Trophoblast cell (in vitro differentiated cells and primary cell): ENCODE measurements around the gene MMP21.
A peak's percentile ranks its signal among the peaks of the same experiment; 100 is the strongest.

Experiments used
- DNase-seq, 2 donors: peaks; one replicate each; pipeline ENCODE4 v3.0.0-alpha.2; 2016
- H2AFZ ChIP-seq: 2 replicates; pipeline ENCODE4 v1.6.1; 2013; ENCODE audit warnings: low read length, moderate library complexity, mild to moderate bottlenecking; ENCODE audit not compliant: insufficient read depth, poor library complexity
- H2AK5ac ChIP-seq: 2 replicates; pipeline ENCODE4 v1.6.1; 2013; ENCODE audit warnings: mild to moderate bottlenecking, low read length
- H2BK120ac ChIP-seq: 2 replicates; pipeline ENCODE4 v1.6.1; 2013; ENCODE audit warnings: low read length, mild to moderate bottlenecking, moderate library complexity; ENCODE audit not compliant: insufficient read depth, poor library complexity
- H2BK12ac ChIP-seq: 2 replicates; pipeline ENCODE4 v1.6.1; 2013; ENCODE audit warnings: mild to moderate bottlenecking, low read length, moderate library complexity
- H2BK5ac ChIP-seq: 2 replicates; pipeline ENCODE4 v1.6.1; 2013; ENCODE audit warnings: low read length, low read depth, moderate library complexity, mild to moderate bottlenecking; ENCODE audit not compliant: poor library complexity
- H3K14ac ChIP-seq: 2 replicates; pipeline ENCODE4 v1.6.1; 2013; ENCODE audit warnings: mild to moderate bottlenecking, low read length
- H3K18ac ChIP-seq: 2 replicates; pipeline ENCODE4 v1.6.1; 2013; ENCODE audit warnings: mild to moderate bottlenecking, low read length
- H3K23ac ChIP-seq: 2 replicates; pipeline ENCODE4 v1.6.1; 2013; ENCODE audit warnings: low read length
- H3K27ac ChIP-seq: 2 replicates; pipeline ENCODE4 v1.5.1; 2013; ENCODE audit warnings: low read depth, mild to moderate bottlenecking, inconsistent platforms, low read length, moderate library complexity
- H3K27me3 ChIP-seq: 2 replicates; pipeline ENCODE4 v1.6.1; 2013; ENCODE audit warnings: inconsistent platforms, mild to moderate bottlenecking, low read length, moderate library complexity; ENCODE audit not compliant: insufficient read depth
- H3K36me3 ChIP-seq, 2 experiments: 1 replicate in 1 of 2; 2 replicates in 1 of 2; pipeline ENCODE4 v1.6.1; 2013; ENCODE audit warnings: low read length in 2 of 2, mild to moderate bottlenecking in 2 of 2, moderate library complexity in 1 of 2; ENCODE audit not compliant: insufficient read depth in 2 of 2, control insufficient read depth in 1 of 2
- H3K4ac ChIP-seq: 2 replicates; pipeline ENCODE4 v1.6.1; 2013; ENCODE audit warnings: low read depth, mild to moderate bottlenecking, low read length, moderate library complexity
- H3K4me1 ChIP-seq, 2 experiments: 1 replicate in 1 of 2; 2 replicates in 1 of 2; pipeline ENCODE4 v1.6.1; 2013; ENCODE audit warnings: low read length in 2 of 2, mild to moderate bottlenecking in 2 of 2, moderate library complexity in 1 of 2; ENCODE audit not compliant: insufficient read depth in 2 of 2, control insufficient read depth in 1 of 2
- H3K4me2 ChIP-seq: 2 replicates; pipeline ENCODE4 v1.6.1; 2013; ENCODE audit warnings: inconsistent platforms, mild to moderate bottlenecking, low read length, moderate library complexity
- H3K4me3 ChIP-seq: 2 replicates; pipeline ENCODE4 v1.5.1; 2013; ENCODE audit warnings: mild to moderate bottlenecking, low read depth, low read length, inconsistent platforms
- H3K79me1 ChIP-seq: one replicate; pipeline ENCODE4 v1.6.1; 2013; ENCODE audit warnings: low read length
- H3K79me2 ChIP-seq: 2 replicates; pipeline ENCODE4 v1.6.1; 2013; ENCODE audit warnings: low read length, mild to moderate bottlenecking; ENCODE audit not compliant: control insufficient read depth, insufficient read depth, poor library complexity
- H3K9ac ChIP-seq: 2 replicates; pipeline ENCODE4 v1.6.1; 2013; ENCODE audit warnings: mild to moderate bottlenecking, low read length
- H3K9me3 ChIP-seq: 2 replicates; pipeline ENCODE4 v1.6.1; 2013; ENCODE audit warnings: low read depth, mild to moderate bottlenecking, control low read depth, inconsistent platforms, low read length; ENCODE audit not compliant: insufficient read depth
- H4K12ac ChIP-seq: 2 replicates; pipeline ENCODE4 v1.6.1; 2013; ENCODE audit warnings: low read depth, mild to moderate bottlenecking, low read length, moderate library complexity
- H4K8ac ChIP-seq: 2 replicates; pipeline ENCODE4 v1.6.1; 2013; ENCODE audit warnings: low read depth, mild to moderate bottlenecking, low read length, moderate library complexity
- H4K91ac ChIP-seq: one replicate; pipeline ENCODE4 v1.6.1; 2013; ENCODE audit warnings: low read depth, mild to moderate bottlenecking, low read length, moderate library complexity
- whole genome bisulfite sequencing: extraction: QIAGEN DNeasy Blood & Tissue Kit; methylation state at CpG from one replicate; pipeline ENCODE4 v1.1.7; 2013; ENCODE audit warnings: missing lambda C conversion rate; ENCODE audit not compliant: insufficient read length, insufficient coverage; ENCODE audit errors: extremely low coverage; 5-methylcytosine and 5-hydroxymethylcytosine counted together

MMP21 gene

DNA sequence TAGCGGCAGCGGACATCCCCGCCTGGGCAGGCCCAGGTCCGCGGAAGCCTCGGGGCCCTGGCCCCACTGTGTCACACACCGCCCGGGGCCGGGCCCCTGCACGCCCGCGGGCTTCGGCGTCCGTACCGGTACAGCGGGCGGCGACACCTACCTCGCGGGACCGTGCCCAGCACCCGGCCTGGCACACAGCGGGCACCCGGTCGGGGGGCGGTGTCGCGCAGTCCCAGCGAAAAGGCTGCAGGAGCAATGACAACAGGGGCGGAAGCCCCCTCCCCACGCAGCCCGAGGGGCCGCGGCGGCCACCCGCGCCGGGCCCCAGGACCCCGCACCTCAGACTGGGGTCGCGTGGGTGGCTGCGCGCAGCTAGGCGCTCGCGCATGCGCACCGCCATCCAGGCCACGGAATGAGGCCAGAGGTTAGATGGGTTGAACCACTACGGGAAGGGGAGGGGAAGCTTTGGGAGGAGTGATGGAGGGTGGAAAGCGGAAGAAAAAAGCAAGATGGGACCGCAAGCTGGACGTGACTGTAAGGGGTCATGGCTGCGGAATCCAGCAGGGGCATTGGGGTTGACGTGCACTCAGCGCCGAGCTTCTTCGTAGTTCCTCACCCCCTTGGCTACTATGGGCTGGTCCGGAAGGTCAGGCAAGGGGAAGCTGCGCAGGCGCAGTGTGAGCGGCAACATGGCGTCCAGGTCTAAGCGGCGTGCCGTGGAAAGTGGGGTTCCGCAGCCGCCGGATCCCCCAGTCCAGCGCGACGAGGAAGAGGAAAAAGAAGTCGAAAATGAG is 47.4 kb upstream of the MMP21 start, which contains the start of the genes BCCIP and UROS:
Gene BCCIP (plus strand): TSS at position 669 of the 785 bp plus-strand sequence. CDS start 12 bp downstream, at position 681.
Gene UROS (minus strand): TSS at position 381 of the 785 bp plus-strand sequence. CDS start 6,759 bp downstream, outside the sequence.
- peak within 1 kb of the TSS; percentile 97 for H2BK5ac ChIP-seq
- peak within 1 kb of the TSS; percentile 92 for H3K4me2 ChIP-seq
- peak within 1 kb of the TSS; percentile 89 for H3K14ac ChIP-seq
- H2AK5ac ChIP-seq, result peak within 1 kb of the TSS; percentile 59
- H3K36me3 ChIP-seq, result peaks cover 4 to 8% of the 10 kb centered on the region in 2 experiments
- H4K12ac ChIP-seq, result peak within 1 kb of the TSS; percentile 82
- H3K79me2 ChIP-seq, result peaks cover 12% of the 10 kb centered on the region
- peak within 1 kb of the TSS; percentile 74 for H3K27ac ChIP-seq
- peak within 1 kb of the TSS; percentile 97 for H3K9ac ChIP-seq
- H3K79me1 ChIP-seq, result peaks cover 11% of the 10 kb centered on the region
- H3K4me1 ChIP-seq, result peaks cover 0 to 4% of the 10 kb centered on the region in 2 experiments
- whole genome bisulfite sequencing, result no CpG with 5 or more reads among the region's 74 CpGs
- H2BK120ac ChIP-seq, result peak within 1 kb of the TSS; percentile 97
- peak within 1 kb of the TSS; percentile 89 for H2AFZ ChIP-seq
- peak within 1 kb of the TSS; percentile 83 for H3K18ac ChIP-seq
- H3K23ac ChIP-seq, result no peak within 1 kb of the TSS
- peak within 1 kb of the TSS; percentile 96 for H3K4me3 ChIP-seq
- H2BK12ac ChIP-seq, result peak within 1 kb of the TSS; percentile 91
- H3K27me3 ChIP-seq, result no peaks in the 10 kb centered on the region
- DNase-seq, result peak; percentile 81 to 96
- H4K8ac ChIP-seq, result peak within 1 kb of the TSS; percentile 80
- H3K4ac ChIP-seq, result peak within 1 kb of the TSS; percentile 99
- peak within 1 kb of the TSS; percentile 95 for H4K91ac ChIP-seq
- no peaks in the 10 kb centered on the region for H3K9me3 ChIP-seq

DNA sequence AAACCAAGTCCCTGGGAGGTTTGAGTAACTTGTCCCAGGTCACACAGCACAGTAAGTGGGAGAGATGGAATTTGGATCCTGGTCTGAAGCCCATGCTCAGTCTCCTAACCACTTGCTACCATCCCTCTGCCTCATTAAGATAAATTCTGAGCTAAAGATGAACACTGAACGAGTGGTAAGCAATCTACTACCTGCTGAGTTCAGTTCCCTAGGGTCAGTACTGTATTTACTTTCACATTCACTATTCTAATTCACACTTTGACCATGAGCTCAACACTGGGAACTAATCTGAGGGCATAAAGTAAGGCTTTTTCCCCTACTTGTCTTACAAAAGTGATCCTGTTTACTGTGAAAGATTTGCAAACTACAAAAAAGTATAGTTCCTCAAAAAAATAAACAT is 45.1 kb upstream of the MMP21 start:
- no CpG with 5 or more reads among the region's 1 CpG for WGBS
- peaks cover 0 to 4% of the 10 kb centered on the region in 2 experiments for H3K4me1 ChIP-seq
- H3K23ac ChIP-seq, result no peak overlapping the region
- H2BK12ac ChIP-seq, result no peak overlapping the region
- H3K18ac ChIP-seq, result no peak overlapping the region
- H2AFZ ChIP-seq, result no peak overlapping the region
- H3K9me3 ChIP-seq, result no peaks in the 10 kb centered on the region
- H4K8ac ChIP-seq, result no peak overlapping the region
- no peak overlapping the region for H3K14ac ChIP-seq
- no peak overlapping the region for H4K91ac ChIP-seq
- H3K4me3 ChIP-seq, result no peak overlapping the region
- H3K4me2 ChIP-seq, result no peak overlapping the region
- H3K79me2 ChIP-seq, result peaks cover 12% of the 10 kb centered on the region
- H3K27me3 ChIP-seq, result no peaks in the 10 kb centered on the region
- no peak overlapping the region for H3K4ac ChIP-seq
- H3K27ac ChIP-seq, result no peak overlapping the region
- H2AK5ac ChIP-seq, result no peak overlapping the region
- H4K12ac ChIP-seq, result no peak overlapping the region
- H3K79me1 ChIP-seq, result peaks cover 11% of the 10 kb centered on the region
- no peak overlapping the region for H2BK120ac ChIP-seq
- no peak for DNase-seq
- H2BK5ac ChIP-seq, result no peak overlapping the region
- H3K9ac ChIP-seq, result no peak overlapping the region
- no peaks in the 10 kb centered on the region for H3K36me3 ChIP-seq

DNA sequence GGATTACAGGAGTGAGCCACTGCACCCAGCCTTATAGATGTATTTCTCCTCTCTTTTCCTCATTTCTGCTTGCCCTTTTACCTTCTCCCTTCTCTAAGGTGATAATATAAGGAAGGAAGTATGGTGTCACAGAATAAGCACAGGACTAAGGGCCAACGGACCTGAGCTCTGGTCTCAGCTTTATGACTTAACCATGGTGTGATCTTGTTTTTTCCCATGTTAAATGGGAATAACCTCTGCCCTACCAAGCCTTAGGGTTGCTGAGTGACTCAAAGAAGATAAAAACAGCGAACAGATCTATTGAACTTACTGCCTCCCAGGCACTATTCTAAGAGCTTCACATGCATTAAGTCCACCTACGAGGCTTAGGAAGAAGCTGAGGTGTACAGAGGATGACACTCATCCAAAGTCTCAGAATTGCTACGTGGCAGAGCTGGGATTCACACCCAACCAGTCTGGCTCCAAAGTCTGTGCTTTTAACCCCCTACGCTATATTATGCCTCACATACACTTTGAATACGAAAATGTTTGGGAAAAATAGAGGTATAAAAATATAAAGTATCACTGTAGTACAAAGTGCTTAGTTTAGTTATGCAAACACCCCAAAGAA is 41.8 kb upstream of the MMP21 start:
- Histone ChIP-seq H3K9me3 (no peaks in the 10 kb centered on the region), H3K9ac (no peak overlapping the region), H2BK120ac (no peak overlapping the region), H3K14ac (no peak overlapping the region), H3K18ac (no peak overlapping the region), H3K79me1 (no peaks in the 10 kb centered on the region), H2BK12ac (no peak overlapping the region), H2BK5ac (no peak overlapping the region), H3K79me2 (no peaks in the 10 kb centered on the region), H3K36me3 (peaks cover 3 to 12% of the 10 kb centered on the region in 2 experiments), H3K27me3 (no peaks in the 10 kb centered on the region), H4K91ac (no peak overlapping the region), H2AK5ac (no peak overlapping the region), H3K27ac (no peak overlapping the region), H4K8ac (no peak overlapping the region), H3K4me2 (no peak overlapping the region), H3K4me1 (no peaks in the 10 kb centered on the region), H2AFZ (no peak overlapping the region), H4K12ac (no peak overlapping the region), H3K23ac (no peak overlapping the region), H3K4me3 (no peak overlapping the region), H3K4ac (no peak overlapping the region)
- no peak for DNase-seq
- no CpG with 5 or more reads among the region's 6 CpGs for WGBS

DNA sequence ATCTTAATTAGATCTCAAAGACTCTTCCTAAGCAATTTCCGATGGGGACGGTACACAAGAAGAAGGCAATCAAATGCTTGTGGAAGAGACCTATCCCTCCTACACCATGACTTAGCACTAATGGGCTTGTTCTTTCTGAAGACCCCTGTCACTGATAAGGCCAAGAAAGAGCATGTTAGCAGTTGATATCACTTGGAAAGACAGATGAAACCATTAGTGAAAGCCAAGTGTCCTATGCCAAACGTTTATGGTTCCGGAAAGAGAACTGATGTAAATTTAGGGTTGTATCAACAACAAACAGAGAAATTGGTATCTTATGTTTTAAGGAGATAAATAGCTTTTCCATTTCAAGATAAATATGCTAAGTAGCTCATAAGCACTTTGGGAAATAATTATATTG is 40.9 kb upstream of the MMP21 start:
- no peak overlapping the region for H4K8ac ChIP-seq
- no peaks in the 10 kb centered on the region for H3K27me3 ChIP-seq
- H3K27ac ChIP-seq, result no peak overlapping the region
- H4K12ac ChIP-seq, result no peak overlapping the region
- no peaks in the 10 kb centered on the region for H3K79me1 ChIP-seq
- no peak overlapping the region for H2BK12ac ChIP-seq
- no peaks in the 10 kb centered on the region for H3K4me1 ChIP-seq
- H3K4me2 ChIP-seq, result no peak overlapping the region
- H2BK5ac ChIP-seq, result no peak overlapping the region
- H4K91ac ChIP-seq, result no peak overlapping the region
- no peak overlapping the region for H2AFZ ChIP-seq
- H2BK120ac ChIP-seq, result no peak overlapping the region
- no peak overlapping the region for H3K9ac ChIP-seq
- H3K79me2 ChIP-seq, result no peaks in the 10 kb centered on the region
- H3K4ac ChIP-seq, result no peak overlapping the region
- no peak overlapping the region for H3K4me3 ChIP-seq
- H3K23ac ChIP-seq, result no peak overlapping the region
- no peak overlapping the region for H3K14ac ChIP-seq
- peaks cover 3 to 12% of the 10 kb centered on the region in 2 experiments for H3K36me3 ChIP-seq
- H3K18ac ChIP-seq, result no peak overlapping the region
- no CpG with 5 or more reads among the region's 4 CpGs for WGBS
- H3K9me3 ChIP-seq, result no peaks in the 10 kb centered on the region
- no peak for DNase-seq
- H2AK5ac ChIP-seq, result no peak overlapping the region
